Prostate gland (tissue), 2 donors: ENCODE results near the gene TJAP1.

Experiments
- POLR2A ChIP-seq: fragments of 450-650 bp; IDR thresholded peaks from one replicate; pipeline ENCODE4 v1.6.1; 2016; ENCODE audit warnings: antibody characterized with exemption, mild to moderate bottlenecking
- TF ChIP-seq, protein P1 (sequence below), 4 experiments: fragments of 200-600 bp in 2 of 4; fragments of 450-650 bp in 2 of 4; sonication (generic) in 2 of 4; IDR thresholded peaks; 1 replicate in 3 of 4; 2 replicates in 1 of 4; pipeline ENCODE4 v1.5.1; 2016 to 2019; ENCODE audit warnings: antibody characterized with exemption in 4 of 4, mild to moderate bottlenecking in 2 of 4, moderate library complexity in 2 of 4

- no peak for TF ChIP-seq POLR2A
- TF ChIP-seq, protein P1, sequence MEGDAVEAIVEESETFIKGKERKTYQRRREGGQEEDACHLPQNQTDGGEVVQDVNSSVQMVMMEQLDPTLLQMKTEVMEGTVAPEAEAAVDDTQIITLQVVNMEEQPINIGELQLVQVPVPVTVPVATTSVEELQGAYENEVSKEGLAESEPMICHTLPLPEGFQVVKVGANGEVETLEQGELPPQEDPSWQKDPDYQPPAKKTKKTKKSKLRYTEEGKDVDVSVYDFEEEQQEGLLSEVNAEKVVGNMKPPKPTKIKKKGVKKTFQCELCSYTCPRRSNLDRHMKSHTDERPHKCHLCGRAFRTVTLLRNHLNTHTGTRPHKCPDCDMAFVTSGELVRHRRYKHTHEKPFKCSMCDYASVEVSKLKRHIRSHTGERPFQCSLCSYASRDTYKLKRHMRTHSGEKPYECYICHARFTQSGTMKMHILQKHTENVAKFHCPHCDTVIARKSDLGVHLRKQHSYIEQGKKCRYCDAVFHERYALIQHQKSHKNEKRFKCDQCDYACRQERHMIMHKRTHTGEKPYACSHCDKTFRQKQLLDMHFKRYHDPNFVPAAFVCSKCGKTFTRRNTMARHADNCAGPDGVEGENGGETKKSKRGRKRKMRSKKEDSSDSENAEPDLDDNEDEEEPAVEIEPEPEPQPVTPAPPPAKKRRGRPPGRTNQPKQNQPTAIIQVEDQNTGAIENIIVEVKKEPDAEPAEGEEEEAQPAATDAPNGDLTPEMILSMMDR (IDR thresholded peaks at IDR 0.05), result no peak
Observed at GRCh38 chr6:43478008-43478372, 620 bp downstream of the TJAP1 start.
